ENCODE results near the gene MEP1B.
"Not testable (repeated sequence)": the region's sequence is repeated elsewhere in the genome, so short reads cannot be mapped to it uniquely, and the experiment has no call there.

Gene MEP1B

GRCh38 chr18:32189790-32190189, at the start of gene MEP1B:
Gene MEP1B, plus strand, starts transcription at chr18:32190039. Its CDS starts 32 bp downstream, at chr18:32190071.
- DNase-seq (ENCODE audit: low spot score), result no peak

GRCh38 chr18:32148185-32148870, 41.5 kb upstream of the MEP1B start:
- DNase-seq (ENCODE audit: low spot score), result no peak

- no peak for DNase-seq (ENCODE audit: low spot score)
Observed at GRCh38 chr18:32152705-32153448, 37.0 kb upstream of the MEP1B start.

- DNase-seq (ENCODE audit: low spot score), result no peak
Observed at GRCh38 chr18:32156855-32157254, 33.0 kb upstream of the MEP1B start.

- no peak for DNase-seq (ENCODE audit: low spot score)
Observed at GRCh38 chr18:32157580-32157979, 32.3 kb upstream of the MEP1B start.

- DNase-seq (ENCODE audit: low spot score), result peak; percentile 74
Observed at GRCh38 chr18:32158108-32158624, 31.7 kb upstream of the MEP1B start.

GRCh38 chr18:32158631-32159030, 31.2 kb upstream of the MEP1B start:
- not testable (repeated sequence) for DNase-seq (ENCODE audit: low spot score)

GRCh38 chr18:32160547-32160946, 29.3 kb upstream of the MEP1B start:
- DNase-seq (ENCODE audit: low spot score), result no peak

GRCh38 chr18:32167980-32168730, 21.7 kb upstream of the MEP1B start:
- no peak for DNase-seq (ENCODE audit: low spot score)

- no peak for DNase-seq (ENCODE audit: low spot score)
Observed at GRCh38 chr18:32173654-32174053, 16.2 kb upstream of the MEP1B start.

GRCh38 chr18:32174719-32175118, 15.1 kb upstream of the MEP1B start:
- DNase-seq (ENCODE audit: low spot score), result no peak

- DNase-seq (ENCODE audit: low spot score), result no peak
Observed at GRCh38 chr18:32175265-32175664, 14.6 kb upstream of the MEP1B start.

- DNase-seq (ENCODE audit: low spot score), result not testable (repeated sequence)
Observed at GRCh38 chr18:32176745-32177144, 13.1 kb upstream of the MEP1B start.

GRCh38 chr18:32177530-32177929, 12.3 kb upstream of the MEP1B start:
- no peak for DNase-seq (ENCODE audit: low spot score)

GRCh38 chr18:32183503-32183902, 6.3 kb upstream of the MEP1B start:
- DNase-seq (ENCODE audit: low spot score), result no peak

- no peak for DNase-seq (ENCODE audit: low spot score)
Observed at GRCh38 chr18:32190209-32190608, 370 bp downstream of the MEP1B start.

- DNase-seq (ENCODE audit: low spot score), result no peak
Observed at GRCh38 chr18:32195881-32196815, 6.3 kb downstream of the MEP1B start.

- DNase-seq (ENCODE audit: low spot score), result no peak
Observed at GRCh38 chr18:32200766-32201165, 10.9 kb downstream of the MEP1B start.

GRCh38 chr18:32201948-32202672, 12.3 kb downstream of the MEP1B start:
- no peak for DNase-seq (ENCODE audit: low spot score)

GRCh38 chr18:32208023-32208422, 18.2 kb downstream of the MEP1B start:
- DNase-seq (ENCODE audit: low spot score), result no peak

- no peak for DNase-seq (ENCODE audit: low spot score)
Observed at GRCh38 chr18:32208577-32208976, 18.7 kb downstream of the MEP1B start.
